GM19238 (cell line): Measurements from ENCODE around the gene NFIL3.
A peak's percentile ranks its signal among the peaks of the same experiment; 100 is the strongest.
"Not testable (repeated sequence)": the region's sequence is repeated elsewhere in the genome, so short reads cannot be mapped to it uniquely, and the experiment has no call there.

Source experiments
- DNase-seq: peaks from one replicate; pipeline ENCODE4 v3.0.0; 2011; ENCODE audit warnings: low spot score; ENCODE audit not compliant: insufficient read length

Gene NFIL3

DNA sequence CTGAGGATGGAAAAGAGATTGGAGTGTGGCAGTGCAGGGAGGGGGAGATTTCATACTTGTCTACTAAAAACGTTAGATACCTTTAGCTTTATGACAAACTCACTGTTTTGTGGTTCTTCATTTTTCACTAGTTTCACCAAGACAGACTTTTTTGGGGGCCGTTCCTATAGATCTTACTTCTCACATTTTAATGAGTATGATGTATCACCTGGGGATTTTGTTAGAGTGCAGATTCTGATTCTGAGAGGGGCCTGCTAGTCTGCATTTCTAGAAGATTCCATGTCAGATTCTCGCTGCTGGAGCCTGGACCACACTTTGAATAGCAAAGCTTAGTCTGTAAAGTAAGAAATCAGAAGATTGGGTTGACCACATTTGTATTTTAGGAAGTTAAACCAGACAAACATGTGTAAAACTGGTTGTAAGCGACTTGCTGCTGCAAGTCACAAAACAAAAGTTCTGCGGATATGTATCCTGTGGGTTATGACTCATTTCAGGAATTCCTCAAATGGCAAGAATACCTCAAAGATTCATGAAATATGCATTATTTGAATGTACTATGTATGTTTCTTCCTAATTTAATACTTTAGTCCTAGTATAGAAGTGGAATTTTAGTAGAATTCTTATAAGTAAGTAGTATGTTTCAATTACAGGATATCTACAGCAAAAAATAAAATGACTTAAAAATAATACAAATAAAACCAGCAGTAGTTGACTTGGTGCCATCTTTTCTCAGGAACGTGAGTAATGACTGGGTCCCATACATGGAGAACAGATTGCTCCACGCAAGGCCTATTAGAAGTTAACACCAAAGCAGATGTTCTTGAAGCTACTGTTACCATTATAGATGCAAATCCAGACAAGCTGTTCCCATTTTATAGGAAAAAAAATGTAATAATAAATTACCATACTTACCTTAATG, 27.8 kb downstream of the NFIL3 start:
- peak; percentile 16 for DNase-seq

DNA sequence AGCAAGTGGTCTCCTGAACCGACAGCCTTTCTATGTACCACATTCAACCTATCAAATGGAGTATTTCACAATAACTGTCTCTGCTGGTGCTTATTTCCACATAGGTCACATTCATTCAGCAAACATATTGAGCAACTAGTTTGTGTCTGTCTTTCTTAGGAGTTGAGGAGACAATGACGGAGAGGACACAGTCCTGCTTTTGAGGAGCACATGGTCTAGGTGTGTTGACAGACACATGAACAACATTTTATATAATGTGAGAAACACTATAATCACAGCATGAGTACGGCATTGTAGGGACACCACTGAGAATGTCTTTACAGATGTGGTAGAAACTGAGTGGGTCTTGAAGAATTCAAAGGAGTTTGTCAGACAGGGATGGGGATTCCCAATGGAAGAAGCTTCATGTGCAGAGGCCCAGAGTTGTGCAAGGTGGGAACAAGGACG, 28.5 kb downstream of the NFIL3 start:
- DNase-seq, result no peak

DNA sequence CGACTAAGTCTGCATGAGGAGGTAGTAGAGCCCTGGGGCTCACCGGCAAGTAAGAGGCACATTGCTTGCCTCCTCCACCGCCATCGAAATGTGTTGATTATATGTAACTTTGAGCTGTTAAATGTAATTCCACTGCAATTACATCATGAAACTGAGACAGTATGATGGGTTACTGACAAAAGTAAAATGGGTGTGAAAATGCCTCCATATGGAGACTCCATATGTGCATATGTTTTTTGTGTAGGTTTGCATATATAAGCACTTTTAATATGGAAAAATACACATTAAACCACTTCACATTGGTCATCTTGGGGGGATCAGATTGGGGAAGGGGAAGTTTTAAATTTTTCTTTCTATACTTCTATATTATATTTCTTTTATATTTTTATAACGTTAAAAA, 29.8 kb downstream of the NFIL3 start:
- DNase-seq, result no peak

DNA sequence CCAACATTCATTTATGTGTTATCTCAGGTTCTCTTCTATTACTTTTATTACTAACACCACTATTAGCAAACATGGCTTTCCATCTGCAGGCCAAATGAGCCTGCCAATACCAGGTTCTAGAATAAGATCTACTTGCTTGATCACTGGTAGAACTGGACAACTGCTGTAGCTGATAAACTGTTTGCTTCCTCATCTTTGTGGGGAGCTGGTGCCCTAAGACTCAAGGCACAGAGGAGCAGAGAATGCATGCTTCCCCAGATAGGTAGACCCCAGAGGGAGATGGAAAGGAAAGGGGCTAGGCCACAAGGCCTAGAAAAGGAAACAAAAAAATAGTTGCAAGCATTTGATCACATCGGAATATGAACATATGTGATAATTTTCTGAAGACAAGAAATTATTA, 31.2 kb downstream of the NFIL3 start:
- DNase-seq, result no peak

DNA sequence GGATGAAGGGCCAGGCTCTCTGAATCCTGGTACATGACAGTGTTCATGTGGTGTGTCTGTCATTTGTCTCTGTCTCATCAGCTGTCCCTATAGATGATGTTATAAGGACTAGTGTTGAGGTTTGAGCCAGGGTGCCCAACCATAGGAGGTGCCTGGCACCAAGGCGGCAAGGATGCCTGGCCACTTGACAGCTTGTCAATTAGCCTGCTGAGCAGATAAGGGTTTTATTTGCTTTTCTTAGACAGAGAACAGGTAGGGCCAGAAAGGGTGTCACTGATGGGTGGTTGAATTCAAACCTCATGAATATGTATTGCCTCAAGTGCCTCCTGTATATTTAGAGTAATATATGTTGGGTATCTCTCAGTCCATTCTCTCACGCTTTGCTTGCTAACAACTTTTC, 31.8 kb downstream of the NFIL3 start:
- DNase-seq, result no peak

DNA sequence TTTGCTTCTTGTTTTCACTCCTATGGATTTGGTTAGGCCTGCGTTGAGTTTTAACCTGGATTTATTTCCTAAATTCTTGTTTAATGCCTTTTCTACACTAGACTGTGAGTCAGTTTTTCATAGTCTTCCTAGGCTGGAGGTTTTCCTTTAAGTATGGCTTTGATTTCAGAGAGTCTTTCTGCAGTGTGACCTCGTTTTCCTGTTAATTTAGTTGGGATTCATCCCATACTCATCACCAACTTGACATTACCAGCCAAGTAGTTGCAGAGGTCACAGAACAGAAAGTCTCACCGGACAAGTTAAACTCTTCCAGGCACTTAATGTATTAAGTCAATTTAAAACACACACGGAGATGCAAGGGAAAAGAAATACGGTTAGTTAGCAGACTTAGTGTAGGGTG, 32.2 kb downstream of the NFIL3 start:
- DNase-seq, result no peak

DNA sequence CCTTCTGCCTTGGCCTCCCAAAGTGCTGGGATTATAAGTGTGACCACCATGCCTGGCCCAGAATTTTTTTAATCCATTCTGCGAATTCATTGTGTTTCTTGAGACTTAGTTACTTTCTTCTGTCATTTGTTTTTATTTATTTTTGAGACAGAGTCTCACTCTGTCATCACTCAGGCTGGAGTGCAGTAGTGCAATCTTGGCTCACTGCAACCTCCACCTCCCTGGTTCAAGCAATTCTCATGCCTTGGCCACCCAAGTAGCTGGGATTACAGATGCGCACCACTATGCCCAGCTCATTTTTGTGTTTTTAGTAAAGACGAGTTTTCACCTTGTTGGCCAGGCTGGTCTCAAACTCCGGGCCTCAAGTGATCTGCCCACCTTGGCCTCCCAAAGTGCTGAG, 33.9 kb downstream of the NFIL3 start:
- DNase-seq, result not testable (repeated sequence)

DNA sequence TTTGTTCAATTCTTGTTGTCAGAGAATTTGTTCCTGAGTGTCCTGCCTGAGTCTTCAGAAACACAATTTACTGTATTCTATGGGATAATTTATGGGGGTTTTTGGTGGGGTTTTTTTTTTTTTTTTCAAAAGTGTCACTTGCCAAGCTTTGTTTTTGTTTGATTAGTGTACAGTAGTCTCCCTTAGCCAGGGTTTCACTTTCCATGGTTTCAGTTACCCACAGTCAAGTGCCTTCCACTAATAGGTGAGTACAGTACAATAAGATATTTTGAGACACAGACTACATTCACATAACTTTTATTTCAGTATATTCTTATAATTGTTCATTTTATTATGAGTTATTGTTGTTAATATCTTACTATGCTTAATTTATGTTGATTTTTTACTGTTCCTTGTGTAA, 36.9 kb downstream of the NFIL3 start:
- no peak for DNase-seq

DNA sequence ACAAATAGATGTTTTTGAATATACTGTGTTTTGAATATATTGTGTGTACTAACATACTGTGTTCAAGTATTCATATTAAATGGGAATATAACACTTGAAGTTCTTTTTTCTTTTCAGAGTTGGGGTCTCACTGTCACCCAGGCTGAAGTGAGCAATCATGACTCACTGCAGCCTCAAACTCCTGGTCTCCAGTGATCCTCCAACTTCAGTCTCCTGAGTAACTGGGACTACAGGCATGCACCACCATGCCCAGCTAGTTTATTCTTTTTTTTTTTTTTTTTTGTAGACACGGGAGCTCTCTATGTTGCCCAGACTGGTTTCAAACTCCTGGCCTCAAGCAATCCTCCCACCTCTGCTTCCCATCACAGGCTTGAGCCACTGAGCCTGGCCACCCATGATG, 38.7 kb downstream of the NFIL3 start:
- DNase-seq, result no peak

DNA sequence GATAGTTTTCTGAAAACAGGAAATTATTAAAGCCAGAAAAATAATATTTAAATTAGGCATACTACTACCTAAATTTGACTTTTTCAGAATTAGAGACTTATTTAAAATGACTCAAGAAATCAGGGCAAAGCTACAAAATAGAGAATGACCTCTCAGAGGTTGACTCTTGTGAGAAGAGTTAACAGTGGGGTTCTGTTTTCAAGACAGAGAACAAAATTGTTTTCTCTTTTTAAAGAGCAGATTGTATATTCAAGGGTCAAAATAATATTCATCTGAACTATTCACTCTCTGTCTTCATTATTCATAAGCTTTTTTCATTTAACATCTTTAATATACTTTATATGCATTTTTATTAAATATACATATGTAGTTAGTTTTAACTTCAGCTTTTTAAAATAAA, 40.1 kb downstream of the NFIL3 start:
- DNase-seq, result no peak

DNA sequence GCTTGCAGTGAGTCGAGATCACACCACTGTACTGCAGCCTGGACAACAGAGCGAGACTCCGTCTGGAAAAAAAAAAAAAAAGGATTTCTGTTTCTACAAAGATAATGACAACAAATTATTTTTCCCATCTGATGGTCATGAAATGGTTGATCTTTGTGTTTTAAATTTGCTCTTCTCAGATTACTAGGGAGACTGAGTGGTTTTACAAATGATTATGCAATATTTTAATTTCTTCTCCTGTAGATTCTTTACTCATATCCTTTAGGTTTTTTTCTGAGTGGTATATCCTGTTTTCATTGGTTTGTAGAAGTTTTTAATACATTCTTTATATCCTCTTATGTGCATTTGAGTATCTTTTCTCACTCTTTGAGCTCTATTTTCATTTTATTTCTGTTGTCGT, 41.3 kb downstream of the NFIL3 start:
- no peak for DNase-seq

DNA sequence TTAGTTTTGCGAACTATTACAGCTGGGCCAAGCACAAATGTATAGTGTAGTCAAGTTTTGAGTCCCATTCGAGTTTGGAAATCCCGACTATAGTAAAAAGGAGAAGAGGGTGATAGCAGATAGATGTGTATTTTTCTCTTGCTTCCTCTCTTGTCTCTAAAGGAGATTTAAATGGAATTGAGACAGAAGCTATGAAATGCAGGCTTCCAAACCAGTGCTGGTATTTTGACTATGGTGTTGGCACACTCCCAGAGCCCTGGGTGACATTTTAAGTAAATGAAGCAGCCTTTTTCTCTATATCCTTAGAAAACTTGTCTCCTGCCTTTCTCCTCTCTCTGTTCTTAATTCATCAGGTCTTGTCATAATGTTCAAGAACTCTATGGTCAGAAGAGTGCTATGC, 44.2 kb downstream of the NFIL3 start:
- DNase-seq, result no peak

DNA sequence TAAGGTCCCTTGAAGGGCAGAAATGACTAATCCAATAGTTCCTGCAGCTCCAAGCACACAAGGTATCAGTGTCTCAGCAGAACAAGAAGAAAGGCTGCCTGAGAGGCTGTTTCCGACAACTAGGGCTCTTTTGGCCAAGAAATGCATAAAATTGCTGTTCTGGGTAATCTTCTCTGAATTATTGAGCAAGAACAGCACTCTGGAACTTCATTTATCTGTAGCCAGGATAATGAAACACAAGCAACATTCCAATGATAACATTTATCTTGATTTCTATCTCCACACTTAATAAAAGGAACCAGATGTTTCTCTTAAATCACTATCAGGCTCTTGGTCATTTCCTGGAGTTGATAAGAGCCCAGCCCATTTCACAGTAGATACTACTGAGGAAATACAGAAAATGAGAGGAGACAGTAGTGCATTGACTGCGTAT, 44.9 kb downstream of the NFIL3 start:
- no peak for DNase-seq

DNA sequence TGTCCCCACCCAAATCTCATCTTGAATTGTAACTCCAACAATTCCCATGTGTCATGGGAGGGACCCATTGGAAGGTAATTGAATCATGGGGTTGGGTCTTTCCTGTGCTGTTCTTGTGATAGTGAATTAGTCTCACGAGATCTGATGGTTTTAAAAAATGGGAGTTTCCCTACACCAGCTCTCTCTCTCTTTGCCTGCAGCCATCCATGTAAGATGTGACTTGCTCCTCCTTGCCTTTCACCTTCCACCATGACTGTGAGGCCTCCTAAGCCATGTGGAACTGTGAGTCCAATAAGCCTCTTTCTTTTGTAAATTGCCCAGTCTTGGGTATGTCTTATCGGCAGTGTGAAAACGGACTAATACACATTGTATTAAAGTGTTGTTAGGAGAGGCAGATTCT, 45.6 kb downstream of the NFIL3 start:
- DNase-seq, result not testable (repeated sequence)

DNA sequence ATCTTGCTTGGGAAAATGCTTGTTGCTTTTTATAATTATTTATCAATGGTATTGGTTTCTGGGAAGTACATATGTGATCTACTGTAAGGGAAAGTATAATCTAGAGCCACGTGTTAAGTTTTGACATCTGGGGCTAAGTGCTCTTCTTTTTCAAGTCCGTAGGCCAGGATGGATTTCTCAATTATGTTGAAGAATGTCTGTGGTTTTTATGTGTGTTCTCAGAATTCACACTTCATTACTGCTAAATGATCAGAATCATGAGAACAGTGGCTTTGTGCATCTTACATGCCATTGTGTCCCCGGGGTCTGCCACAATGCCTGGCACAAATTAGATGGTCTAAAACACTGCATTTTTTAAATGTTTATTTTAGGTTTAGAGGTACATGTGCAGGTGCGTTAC, 47.4 kb downstream of the NFIL3 start:
- DNase-seq, result no peak

DNA sequence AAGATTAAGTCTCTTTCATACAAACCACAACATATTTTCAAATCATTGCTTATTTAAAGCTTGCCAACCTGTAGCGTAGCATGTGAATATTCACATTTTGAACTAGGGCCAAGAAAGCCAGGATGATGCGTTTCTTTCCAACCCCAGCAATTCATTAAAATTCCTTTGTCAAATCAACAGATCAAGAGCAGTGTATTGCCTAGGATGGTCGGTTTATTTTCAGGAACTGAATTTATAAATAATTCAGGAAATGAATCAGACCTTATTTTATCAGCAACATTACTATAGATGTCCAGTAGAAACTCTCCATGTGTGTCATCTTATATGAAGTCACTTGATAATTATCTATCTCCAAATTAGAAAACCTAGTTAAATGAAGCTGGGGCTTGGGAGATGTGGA, 48.7 kb downstream of the NFIL3 start:
- DNase-seq, result no peak

DNA sequence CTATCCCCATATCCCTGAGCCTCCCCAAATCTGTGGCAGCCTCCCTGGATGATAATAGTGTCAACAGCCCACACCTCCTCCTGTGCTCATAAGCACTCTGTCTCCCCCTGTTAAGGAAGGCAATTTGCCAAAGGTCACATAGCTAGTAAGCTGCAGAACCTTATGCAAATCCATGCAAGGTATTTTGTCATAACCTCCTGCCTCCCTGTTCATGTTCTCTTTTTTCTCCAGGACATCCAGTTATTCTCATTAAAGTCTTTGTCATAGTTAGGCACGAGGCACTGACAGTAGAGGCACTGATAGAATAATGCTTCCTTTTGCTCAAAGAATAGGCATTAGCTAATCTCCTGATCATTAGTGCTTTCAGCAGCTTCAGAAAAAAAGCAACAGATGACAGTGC, 51.7 kb downstream of the NFIL3 start:
- no peak for DNase-seq

DNA sequence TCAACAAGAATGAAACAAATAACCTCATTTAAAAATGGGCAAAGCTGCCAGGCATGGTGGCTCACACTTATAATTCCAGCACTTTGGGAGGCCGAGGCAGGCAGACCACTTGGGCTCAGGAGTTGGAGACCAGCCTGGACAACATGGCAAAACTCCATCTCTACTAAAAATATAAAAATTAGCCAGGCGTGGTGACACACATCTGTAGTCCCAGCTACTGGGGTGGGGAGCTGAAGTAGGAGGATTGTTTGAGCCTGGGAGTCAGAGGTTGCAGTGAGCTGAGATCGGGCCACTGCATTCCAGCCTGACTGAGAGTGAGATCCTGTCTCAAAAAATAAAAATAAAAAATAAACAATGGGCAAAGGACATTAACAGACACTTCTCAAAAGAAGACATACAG, 53.6 kb downstream of the NFIL3 start:
- DNase-seq, result not testable (repeated sequence)

DNA sequence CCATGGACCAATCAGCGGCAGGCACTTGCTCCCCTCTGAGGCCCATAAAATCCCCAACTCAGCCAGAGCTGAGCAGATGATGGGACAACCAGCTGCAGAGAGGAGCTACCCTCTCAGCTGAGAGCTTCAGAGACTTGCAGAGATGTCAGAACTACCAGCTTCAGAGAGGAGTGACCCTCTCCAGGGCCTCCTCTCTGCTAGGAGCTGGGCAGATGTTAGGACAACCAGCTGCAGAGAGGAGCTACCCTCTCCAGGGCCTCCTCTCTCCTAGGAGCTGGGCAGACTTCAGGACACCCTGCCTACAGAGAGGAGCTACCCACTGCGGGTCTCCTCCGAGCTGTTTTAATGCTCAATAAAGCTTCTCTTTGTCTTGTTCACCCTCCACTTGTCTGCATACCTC, 58.9 kb downstream of the NFIL3 start:
- no peak for DNase-seq

DNA sequence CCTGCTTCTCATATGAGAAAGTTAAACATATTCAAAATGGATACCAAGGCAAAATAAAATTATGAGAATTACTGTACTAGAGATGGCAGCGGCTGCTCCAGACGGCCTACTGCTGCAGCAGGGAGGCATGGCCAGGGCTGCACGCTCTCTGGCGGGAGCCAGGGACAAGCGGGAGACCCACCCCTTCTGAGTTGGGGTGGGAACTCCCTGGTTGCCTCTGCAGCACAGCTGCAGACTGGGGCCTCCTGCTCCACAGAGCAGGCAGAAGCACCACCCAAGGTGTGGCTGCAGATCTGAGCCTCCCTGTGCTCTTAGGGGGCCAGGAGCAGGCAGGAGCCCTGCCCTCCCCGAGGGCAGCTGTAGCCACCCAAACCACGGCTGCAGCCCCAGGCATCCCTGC, 59.6 kb downstream of the NFIL3 start:
- no peak for DNase-seq

DNA sequence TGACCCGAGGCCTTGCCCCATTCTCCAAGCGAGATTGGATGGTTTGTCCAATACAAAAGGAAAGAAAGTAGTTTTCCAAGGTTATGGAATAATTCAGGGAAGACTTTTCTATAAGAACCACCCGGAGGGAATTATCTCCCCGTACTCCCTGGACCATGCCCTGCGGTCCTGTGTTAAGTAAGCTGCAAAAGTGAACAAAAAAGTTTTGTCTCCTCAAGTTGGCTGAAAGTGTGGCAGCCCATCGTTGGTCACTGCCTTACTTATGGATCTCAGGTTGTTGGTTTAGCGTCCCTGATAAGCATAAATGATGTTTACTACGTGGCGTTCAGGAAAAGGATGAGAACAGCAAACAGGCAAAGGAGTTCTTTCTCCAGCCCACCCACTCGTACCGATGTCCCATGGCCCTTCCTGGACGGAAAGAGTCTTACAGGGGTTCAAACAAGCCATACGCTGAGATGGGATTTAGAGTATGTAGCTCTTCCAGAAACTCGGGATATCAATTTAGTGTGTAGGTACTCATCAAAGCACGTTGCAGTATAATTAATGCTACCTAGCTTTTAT, 61.5 kb downstream of the NFIL3 start:
- no peak for DNase-seq

DNA sequence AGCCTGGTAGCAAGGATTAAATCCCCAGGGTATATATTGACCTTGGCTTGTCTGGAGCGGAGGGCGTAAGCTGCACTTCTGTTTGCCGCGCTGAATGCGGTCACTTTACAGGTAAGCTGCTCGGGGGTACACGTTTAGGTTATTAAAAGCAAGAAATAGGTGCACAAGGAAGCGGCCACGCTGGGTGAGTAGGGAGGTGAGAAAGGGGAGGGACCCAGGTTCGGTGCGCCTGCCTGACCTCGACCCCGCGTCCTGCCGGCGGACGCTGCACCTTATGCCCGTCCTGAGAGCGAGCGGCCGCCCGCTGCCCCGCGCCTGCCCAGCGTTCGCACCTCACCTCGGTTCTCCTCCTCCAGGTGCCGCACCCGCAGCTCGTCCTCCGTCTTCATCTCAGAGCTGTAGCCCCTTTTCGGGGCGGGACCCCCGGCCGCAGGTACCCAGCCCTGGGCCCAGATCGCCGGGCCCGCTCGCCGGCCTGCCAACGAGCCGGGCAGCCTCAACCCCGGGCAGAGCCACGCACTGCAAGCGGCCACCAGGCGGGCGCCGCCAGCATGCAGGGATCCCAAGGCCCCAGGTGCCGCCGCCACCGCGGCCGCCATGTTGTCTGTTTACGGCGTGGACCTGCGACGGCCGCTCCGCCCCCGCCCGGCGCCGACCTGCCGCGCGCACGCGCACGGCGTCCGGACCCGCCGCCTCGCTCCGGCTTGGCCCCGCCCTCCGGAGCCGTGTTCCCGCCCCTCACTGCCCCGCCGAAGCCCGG, 62.2 kb downstream of the NFIL3 start, which contains the start of gene AUH:
Gene AUH, minus strand, starts transcription at position 628 of the 760 bp plus-strand sequence. Its CDS starts 29 bp downstream, at position 599.
- DNase-seq, result peak; percentile 88
